CD4-positive, alpha-beta T cell treated with Interferon alpha-2 for 1 hour (primary cell): ENCODE results near the gene CCDC57.
A peak's percentile ranks its signal among the peaks of the same experiment; 100 is the strongest.

Source experiments
- DNase-seq, 2 donors: peaks; one replicate each; pipeline ENCODE4 v3.0.0-alpha.2; 2020 to 2022

Gene CCDC57

DNA sequence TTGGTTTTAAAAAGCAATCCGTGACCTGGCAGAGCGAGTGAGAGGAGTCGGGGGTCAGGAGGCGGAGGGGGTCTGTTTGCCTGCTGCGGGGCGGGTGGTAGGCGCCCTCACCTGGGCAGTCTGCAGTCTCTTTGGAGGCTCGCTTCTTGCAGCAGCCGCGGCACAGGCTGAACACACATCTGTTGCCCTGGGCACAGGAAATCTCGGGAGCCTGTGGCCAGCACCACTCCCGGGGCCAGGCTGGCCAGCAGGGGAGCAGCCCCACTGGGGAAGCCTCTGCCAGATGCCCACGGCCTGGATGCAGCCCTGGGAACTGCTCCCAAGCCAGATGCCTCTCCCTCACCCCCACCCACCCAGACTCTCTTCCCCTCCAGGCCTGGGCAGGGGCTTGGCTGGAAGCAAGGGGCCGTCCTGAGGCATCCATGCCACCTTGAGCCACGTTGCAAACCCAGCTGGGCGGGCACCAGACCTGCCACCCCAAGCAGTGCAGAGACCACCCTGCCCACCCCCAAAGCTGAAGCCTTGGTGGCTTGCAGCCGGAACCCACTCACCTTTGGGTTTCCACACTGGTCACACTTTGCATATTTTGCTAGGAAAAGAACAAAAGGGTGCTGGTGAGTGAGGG lies 154.3 kb downstream of the CCDC57 start:
- DNase-seq, result no peak

DNA sequence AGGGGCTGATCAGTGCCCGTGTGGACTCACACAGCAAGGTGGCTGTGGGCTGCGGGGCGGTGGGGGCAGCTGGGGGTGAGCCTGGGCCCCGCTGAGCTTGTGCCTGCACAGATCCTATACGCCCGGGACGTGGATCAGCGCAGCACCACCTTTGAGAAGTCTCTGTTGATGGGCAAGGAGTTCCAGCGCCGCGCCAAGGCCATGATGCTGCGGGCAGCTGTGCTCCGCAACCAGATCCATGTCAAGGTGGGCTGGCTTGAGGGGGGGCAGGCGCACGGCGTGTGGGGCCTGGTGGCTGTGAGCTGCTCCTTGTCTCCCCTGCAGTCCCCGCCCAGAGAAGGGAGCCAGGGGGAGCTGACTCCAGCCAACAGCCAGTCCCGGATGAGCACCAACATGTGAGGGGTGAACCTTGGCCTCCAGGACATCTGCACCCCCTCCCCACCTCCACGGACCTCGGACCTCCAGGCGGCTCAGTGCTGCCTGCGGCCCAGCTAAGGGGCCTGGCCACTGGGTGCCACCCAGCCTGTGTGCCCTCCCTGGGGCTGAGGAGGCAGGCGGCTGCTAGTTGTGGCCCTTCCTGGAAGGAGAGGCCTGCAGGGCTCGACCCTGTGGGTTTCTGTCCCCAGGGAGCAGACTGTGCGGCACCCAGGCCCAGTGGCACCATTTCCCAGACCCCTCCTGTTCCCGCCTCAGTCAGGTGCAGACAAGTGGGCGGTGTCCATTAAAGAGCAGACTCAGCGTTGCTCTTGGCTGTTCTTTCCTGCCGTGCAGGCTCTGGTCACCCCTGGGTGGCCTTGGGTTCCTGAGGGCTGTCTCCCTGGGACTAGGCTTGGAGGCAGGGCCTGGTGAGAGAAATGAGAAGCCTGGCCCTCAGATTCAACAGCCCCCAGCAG lies 155.7 kb downstream of the CCDC57 start:
- DNase-seq, result no peak

DNA sequence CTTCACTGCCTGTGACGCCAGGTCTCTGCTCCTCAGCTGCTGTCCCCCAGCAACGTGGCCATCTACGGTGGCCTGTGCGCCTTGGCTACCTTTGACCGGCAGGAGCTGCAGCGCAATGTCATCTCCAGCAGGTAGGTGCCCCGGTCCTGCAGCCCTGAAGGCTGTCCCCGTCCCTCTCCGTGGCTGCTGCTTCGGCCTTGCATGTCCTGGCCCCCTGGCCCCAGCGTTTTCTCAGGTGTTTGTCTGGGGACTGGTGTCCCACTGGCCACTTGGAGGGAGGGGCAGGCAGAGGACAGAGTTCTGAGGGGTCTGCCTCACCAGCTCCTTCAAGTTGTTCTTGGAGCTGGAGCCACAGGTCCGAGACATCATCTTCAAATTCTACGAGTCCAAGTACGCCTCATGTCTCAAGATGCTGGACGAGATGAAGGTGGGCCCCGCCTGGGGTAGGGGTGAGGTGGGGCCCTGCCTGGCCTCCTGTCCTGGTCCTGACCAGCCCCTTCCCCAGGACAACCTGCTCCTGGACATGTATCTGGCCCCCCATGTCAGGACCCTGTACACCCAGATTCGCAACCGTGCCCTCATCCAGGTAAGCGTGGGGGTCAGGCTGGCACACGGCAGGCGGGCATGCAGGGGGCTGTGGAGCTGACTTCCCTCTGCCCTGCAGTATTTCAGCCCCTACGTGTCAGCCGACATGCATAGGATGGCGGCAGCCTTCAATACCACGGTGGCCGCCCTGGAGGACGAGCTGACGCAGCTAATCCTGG lies 156.5 kb downstream of the CCDC57 start:
- no peak for DNase-seq

DNA sequence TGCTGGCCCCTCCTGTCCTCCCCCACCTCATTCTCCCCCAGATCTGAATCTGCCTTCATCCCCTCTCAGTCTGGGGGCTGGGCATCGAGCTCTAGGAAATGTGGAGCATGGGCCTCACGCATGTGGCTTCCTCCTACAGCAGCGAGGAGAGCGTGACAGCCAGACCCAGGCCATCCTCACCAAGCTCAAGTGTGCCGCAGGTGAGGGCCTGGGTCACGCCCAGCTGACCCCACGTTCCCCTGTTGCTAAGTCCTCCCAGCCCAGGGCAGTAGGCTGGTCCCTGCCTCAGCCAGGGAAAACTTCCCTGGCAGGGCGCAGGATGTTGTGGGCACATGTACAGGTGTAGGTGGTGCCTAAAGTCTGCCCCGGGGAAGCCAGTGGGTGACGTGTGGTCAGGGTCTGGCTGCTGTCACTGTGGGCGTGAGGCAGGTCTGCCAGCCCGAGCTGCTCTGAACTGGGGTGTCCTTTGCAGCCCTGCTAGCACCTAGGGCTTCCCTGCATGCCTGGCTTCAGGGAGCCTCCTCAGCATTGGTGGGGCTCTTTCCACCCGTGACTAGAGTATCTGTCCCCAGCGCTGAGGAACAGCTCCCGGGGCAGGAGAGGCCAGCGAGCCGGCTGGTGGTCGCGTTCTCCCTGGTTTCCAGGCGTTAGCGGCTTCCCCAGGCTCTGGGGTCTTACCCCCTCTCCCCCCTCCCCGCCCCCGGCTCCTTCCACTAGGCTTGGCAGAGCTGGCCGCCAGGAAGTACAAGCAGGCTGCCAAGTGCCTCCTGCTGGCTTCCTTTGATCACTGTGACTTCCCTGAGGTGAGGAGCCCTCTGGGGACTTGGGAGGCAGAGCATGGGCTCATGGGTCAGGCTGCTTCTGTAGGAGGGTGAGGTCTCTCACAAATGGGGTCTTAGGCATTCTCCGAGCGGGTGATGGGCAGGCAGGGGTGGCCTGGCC lies 157.3 kb downstream of the CCDC57 start:
- no peak for DNase-seq

DNA sequence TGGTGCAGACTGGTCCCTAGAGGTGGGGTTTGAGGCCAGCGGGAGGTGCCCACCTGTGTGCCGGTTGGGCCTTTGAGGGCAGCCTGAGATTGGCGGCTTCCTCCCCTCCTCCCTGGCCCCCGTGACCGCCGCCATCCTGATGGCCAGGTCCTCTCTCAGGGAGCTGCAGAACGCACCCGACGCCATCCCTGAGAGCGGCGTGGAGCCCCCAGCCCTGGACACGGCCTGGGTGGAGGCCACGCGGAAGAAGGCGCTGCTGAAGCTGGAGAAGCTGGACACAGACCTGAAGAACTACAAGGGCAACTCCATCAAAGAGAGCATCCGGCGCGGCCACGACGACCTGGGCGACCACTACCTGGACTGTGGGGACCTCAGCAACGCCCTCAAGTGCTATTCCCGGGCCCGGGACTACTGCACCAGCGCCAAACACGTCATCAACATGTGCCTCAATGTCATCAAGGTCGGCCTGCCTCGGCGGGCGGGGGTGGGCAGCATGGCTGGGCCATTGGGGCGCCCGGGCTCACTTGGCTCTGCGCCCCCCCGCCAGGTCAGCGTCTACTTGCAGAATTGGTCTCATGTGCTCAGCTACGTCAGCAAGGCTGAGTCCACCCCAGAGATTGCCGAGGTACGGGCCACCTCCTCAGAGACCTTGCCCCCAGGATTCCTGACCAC lies 158.2 kb downstream of the CCDC57 start:
- DNase-seq, result no peak

DNA sequence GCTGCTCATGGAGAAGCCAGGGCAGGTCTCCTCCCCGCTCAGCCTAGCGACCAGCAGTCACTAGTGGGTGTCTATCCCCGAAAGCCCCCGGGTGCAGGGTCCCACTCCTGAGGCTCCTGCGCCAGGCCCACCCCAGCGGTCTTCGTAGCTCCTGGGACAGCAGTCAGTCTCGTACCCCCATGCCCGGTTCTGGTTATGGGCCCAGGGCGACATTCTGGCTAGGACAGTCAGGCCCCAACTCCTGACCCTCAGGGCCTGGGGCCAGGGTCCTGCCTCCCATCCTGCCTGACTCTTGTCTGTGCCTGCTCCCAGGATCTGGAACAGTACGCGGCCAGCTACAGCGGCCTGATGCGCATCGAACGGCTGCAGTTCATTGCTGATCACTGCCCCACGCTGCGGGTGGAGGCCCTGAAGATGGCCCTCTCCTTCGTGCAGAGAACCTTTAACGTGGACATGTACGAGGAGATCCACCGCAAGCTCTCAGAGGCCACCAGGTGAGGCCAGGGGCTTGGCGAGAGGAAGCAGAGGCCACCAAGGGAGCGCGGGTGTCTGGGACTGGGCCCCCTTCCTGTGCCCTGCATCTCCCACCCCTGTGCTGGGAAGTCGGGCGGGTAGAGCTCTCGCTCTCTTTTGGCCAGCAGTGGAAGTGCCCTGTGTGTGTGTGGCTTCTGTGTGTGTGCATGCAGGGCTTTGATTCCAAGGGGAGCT lies 158.9 kb downstream of the CCDC57 start:
- DNase-seq, result no peak

DNA sequence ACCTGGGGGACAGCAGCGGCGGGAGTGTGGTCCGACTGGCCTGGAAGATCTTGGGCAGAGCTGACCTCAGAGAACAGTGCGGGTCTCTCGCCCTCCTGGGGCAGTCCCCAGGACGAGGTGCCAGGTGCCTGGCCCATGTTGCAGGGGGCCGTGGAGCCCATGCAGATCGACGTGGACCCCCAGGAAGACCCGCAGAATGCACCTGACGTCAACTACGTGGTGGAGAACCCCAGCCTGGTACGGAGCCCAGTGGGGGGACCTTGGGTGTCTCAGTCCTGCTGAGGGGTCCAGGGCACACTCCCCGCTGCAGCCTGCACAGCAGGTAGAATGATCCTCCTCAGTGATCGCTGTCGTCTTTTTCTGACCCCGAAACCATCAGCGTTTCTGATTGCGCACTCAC lies 159.5 kb downstream of the CCDC57 start:
- DNase-seq, result no peak

DNA sequence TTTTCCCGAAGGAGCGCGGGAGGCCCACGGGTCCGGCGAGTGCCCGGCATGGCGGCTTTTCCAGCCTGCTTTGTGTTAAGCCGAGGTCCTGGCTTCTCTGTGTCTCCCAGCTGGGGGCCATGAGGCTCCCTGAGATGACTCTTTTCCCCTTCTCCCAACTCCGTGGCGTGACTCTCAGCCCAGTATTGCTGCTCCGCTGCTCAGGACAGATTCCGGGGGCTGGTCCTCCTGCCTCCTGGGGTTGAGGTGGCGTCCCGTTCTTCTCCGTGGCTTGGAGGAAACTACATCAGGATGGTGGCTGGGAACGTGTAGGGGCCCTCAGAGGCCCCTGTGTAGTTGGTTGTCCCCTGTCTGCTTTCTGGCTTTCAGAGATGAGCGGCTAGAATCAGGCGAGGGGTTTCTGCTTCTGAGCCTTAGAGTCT lies 160.0 kb downstream of the CCDC57 start:
- no peak for DNase-seq

DNA sequence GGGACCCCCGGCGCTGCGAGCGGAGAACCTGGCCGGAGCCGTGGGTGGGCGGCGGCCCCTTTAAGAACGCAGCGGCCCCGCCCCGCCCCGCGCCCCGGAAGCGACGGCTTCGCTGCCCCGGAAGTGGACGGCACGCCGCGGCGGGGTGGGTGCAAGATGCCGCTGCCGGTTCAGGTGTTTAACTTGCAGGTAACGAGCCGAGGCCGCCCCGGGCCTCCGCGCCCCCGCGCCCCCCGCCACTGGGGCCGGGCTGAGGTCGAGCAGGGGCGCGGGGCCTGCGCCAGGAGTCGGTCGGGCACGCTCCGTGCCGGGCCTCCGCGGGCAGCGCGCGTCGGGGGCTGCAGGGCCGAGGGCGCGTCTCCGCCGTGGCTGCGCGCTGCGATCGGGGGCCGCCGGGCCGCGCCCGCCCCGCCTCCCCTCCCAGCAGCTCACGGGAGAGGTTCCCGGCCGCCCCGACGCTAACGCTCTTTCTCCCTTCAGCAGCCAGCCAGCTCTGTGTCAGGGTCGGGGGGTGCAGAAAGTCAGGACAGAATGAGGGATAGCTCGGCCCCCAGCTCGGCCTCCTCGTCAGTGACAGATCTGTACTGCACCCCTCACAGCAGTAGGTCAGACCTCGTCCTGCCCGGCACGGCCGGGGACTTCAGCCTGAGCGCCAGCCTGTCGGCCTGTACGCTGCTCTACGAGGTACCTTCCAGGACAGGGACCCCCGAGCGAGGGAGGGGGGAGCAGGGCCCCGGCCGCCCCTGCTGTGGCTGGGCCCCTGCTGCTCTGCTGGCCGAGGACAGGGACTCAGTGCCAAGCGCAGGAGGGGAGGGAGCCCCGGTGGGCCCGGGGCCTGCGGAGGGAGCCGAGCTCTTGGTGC lies 160.6 kb downstream of the CCDC57 start, which contains the start of the genes GPS1 and RFNG:
Gene GPS1, plus strand, starts transcription at position 123 of the 862 bp plus-strand sequence. Its CDS starts 34 bp downstream, at position 157.
Gene RFNG, minus strand, starts transcription at position 36 of the 862 bp plus-strand sequence. CDS start 45 bp downstream, outside the sequence.
- peak; percentile 63 to 81 for DNase-seq
